ENCODE results near the gene CLPSL2.

Gene CLPSL2

DNA sequence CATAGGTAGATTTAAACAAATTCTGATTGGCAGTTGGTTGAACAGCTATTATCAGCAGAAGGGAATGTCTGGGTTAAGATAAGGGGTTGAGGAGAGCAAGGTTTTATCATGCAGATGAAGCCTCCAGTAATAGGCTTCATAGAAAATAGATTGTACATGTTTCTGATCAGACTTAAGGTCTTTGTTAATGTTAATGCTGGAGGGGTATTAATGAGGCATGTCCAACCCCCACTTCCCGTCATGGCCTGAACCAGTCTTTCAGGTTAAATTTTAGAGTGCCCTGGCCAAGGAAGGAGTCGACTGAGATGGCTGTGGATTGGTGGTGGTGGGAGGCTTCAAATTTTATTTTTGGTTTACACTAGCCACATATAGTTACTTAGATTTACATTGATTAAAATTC is 7.8 kb downstream of the CLPSL2 start:
- in situ Hi-C loops (cut with HindIII; ENCODE audit: low sequenced_read_pairs): no loop called here

DNA sequence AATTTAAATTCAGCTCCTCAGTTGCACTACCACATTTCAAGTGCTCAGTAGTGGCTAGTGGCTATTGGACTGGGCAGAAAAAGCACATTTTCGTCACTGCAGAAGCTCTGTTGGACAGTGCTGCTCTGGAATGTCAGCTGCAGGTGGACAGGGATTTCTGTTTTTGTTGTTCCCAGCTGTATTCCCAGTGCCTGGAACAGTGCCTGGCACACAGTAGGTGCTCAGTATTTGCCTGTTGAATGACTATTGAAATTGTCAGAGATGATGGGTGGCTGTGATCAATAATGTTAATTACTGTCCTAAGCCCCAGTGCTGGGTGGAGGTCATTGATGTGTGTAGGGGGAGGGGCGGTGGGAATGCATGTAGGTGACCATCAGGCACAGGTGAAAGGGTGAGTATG is 9.9 kb downstream of the CLPSL2 start:
- in situ Hi-C loops (cut with HindIII; ENCODE audit: low sequenced_read_pairs): no loop called here

- in situ Hi-C loops (cut with HindIII; ENCODE audit: low sequenced_read_pairs): no loop called here
Measured at GRCh38 chr6:35786810-35787209, 10.4 kb downstream of the CLPSL2 start.

GRCh38 chr6:35787266-35788218 is 11.1 kb downstream of the CLPSL2 start:
- in situ Hi-C loops (cut with HindIII; ENCODE audit: low sequenced_read_pairs): no loop called here

- in situ Hi-C loops (cut with HindIII; ENCODE audit: low sequenced_read_pairs): no loop called here
Measured at GRCh38 chr6:35788423-35788982, 12.1 kb downstream of the CLPSL2 start.

DNA sequence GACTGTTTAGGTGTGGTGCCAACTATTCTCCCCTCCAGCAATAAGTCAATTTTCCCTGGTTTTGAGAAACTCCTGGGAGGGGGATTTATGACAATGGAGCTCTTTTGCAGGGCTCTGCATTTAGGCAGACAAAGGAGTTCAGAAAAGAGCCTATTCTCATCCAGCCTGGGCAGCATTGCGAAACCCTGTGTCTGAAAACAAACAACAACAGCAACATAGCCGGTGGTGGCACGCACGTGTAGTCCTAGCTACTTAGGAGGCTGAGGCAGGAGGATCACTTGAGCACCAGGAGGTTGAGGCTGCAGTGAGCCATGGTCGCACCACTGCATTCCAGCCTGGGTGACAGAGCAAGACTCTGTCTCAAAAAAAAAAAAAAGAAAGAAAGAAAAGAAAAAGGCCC is 14.3 kb downstream of the CLPSL2 start:
- in situ Hi-C loops (cut with HindIII; ENCODE audit: low sequenced_read_pairs): no loop called here

GRCh38 chr6:35794536-35795452 is 18.4 kb downstream of the CLPSL2 start:
- in situ Hi-C loops (cut with HindIII; ENCODE audit: low sequenced_read_pairs): no loop called here

- in situ Hi-C loops (cut with HindIII; ENCODE audit: low sequenced_read_pairs): no loop called here
Measured at GRCh38 chr6:35795453-35796071, 19.2 kb downstream of the CLPSL2 start.

DNA sequence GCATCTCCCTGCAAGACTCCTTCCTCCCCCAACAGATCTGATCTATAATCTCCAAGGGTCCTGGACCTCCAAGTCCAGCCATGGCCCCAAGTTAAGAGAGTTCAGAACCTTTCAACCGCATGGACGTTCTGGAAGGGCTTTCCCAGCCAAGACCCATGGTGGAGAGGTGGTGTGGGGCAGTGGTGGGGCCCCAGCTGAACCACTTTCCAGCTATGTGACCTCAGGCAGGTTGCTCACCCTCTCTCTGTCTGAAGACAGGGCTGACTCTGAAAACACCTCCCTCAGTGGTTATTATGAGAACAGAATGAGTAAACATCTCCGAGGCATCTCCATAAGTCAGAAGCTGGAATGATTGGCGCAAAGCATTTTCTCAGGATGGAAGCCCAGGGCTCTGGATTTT is 19.8 kb downstream of the CLPSL2 start:
- in situ Hi-C loops (cut with HindIII; ENCODE audit: low sequenced_read_pairs): no loop called here

DNA sequence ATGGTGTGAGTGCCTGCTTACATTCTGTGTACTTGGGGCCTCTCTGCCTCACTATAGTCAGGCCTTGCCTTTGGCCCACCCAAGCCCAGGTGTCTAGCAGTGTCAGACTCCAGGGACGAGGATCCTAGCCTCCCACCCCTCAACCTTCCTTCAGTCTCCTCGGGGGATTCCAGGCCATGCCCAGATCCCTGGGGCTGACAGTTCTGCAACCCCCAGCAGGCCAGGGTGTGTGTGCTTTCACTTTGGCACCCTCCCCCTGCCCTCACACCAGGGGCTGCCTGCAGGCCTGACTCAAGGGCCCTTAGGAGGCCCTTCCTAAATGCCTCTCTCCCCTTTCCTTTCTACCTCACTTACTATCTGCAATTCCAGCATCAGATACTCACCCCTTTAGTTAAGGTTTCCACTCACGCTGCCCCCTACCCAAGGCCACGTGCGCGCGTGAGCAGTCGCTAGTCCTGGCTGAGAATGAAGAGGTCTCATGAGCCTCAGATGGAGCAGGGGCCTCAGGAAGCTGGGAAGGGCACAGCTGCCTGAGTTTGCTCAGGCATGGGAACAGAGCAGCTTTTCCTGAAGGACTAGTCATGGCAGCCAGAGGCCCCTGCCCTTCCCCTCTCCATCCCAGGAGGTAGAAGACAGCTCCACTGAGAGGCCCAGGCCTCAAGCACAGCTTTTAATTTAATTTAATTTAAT is 21.6 kb downstream of the CLPSL2 start:
- in situ Hi-C loops (cut with HindIII; ENCODE audit: low sequenced_read_pairs): no loop called here

- in situ Hi-C loops (cut with HindIII; ENCODE audit: low sequenced_read_pairs): no loop called here
Measured at GRCh38 chr6:35798706-35799105, 22.3 kb downstream of the CLPSL2 start.

DNA sequence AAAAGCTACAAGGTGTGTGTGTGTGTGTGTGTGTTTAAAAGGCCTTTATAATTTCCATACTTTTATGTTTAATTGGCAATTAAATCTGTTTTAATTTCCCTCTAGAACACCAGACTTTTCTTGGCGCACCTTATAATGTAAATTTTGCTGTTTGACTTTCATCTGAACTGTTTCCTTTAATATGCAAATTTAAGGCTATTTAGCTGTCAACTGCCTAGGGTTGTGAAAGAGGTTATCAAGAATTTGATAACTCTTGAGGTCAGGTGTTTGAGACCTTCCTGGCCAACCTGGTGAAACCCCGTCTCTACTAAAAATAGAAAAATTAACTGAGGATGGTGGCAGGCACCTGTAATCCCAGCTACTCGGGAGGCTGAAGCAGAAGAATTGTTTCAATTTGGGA is 24.8 kb downstream of the CLPSL2 start:
- in situ Hi-C loops (cut with HindIII; ENCODE audit: low sequenced_read_pairs): no loop called here

DNA sequence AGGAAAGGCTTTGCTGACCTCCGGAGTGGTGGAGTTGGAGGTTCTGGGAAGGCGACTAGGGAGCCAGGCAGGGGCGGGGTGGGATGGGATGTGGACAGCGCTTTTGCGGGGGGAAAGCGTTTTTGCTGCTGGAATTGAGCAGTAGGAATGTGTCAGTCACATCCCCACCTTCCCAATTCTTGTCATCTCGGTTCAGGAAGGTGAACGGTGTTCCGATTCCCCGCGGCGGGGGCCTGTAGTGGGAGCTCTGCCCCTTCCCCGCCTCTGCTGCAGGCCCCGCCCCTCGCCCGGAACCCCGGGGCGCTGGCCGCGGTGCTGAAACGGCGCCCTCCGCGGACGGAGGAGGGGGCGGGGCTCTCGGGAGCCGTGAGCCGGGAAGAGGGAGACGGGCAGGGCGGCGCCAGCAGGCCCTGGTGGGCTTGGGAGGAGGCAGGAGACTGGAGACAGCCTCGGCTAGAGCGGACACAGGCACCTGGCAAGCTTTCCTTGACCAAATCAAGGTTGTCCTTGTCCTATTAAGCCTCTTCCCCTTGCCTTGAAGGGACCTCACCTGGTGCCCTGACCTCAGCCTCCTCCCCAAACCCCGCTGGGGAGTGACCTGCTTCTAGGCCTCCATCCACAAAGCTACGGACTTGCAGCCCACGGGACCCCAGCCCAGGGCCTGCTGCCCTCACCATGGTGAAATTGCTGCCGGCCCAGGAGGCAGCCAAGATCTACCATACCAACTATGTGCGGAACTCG is 28.8 kb downstream of the CLPSL2 start, which contains the start of gene LHFPL5:
Gene LHFPL5 (plus strand): TSS at position 357 of the 741 bp plus-strand sequence. CDS start 319 bp downstream, at position 676.
- in situ Hi-C loops (cut with HindIII; ENCODE audit: low sequenced_read_pairs): no loop called here

DNA sequence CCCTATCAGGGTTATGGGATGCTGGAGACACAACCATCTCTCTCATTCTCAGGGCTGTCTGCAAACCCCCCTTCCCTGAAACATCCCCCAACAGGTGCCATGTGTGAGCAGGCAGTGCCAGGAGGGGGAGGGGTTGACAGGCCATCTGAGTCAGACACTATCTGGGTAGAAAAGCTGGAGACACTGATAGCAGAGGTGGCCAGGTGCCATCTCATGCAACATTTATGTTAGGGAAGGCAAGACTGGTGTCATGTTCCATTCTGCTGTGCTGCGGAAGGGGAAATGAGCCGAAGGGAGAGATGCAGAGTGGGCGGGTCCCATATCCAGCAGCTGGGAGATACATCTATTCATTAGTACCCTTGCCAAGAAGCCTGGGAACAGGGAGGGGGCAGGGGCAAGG is 32.3 kb downstream of the CLPSL2 start:
- in situ Hi-C loops (cut with HindIII; ENCODE audit: low sequenced_read_pairs): no loop called here

DNA sequence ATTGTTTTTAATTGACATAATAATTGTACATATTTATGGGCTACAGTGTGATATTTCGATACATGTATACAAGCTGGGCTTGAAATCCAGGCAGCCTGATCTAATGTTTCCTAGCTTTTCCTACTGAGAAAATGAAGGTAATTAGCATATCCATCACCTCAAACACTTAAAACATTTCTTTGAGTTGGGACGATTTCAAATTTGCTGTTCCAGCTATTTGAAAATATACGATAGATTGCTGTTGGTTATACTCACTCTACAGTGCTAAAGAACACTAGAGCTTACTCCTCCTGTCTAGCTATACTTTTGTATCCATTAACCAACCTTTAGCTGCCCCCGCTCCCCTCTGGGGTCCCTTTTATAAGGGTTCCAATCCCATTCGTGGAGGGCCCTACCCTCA is 33.4 kb downstream of the CLPSL2 start:
- in situ Hi-C loops (cut with HindIII; ENCODE audit: low sequenced_read_pairs): no loop called here

DNA sequence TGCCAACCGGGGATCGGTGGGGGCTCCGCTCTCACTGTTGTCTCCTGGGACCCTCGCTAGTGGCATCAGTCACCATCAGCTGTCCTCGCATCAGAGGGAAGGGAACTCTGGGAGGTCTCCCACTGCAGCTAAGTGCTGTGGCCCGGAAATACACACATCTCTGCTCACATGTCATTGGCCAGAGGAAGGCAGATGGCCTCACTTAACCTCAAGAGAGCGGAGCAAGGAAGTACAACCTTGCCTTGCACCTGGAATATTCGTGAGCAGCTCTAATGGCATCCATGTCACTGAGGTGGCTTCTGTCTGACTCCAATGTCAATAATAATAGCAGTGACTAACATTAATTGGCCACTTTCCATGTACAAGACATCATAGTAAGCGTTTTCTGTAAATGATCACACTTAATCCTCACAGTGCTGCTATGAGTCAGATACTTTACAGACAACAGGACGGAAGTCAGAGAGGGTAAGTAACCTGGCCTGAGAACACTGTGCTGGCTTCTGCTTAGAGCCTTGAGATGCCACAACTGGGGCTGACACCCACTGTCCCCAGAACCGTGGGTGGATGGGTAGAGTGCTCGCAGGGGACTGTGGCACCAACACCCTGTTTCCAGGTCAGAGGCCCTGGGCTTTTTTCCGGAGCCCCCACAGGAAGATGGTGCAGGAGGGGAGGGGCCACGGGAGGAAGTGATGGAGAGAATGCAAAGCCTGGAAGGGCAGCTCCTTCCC is 34.7 kb downstream of the CLPSL2 start:
- in situ Hi-C loops (cut with HindIII; ENCODE audit: low sequenced_read_pairs): no loop called here

DNA sequence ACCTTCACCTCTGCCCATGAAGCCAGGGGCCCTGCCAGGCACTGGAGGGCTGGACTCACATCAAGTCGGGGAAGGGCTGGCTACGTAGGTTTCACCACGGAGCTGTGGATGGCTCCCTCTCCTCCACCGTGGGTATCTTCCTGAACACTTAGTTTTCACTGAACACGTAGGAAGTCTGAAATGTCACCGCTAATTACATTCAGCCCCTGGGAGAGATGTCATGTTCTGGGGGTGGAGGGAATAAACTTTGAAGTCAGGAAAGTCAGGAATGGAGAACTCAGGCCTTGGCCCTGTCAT is 35.2 kb downstream of the CLPSL2 start:
- in situ Hi-C loops (cut with HindIII; ENCODE audit: low sequenced_read_pairs): no loop called here

DNA sequence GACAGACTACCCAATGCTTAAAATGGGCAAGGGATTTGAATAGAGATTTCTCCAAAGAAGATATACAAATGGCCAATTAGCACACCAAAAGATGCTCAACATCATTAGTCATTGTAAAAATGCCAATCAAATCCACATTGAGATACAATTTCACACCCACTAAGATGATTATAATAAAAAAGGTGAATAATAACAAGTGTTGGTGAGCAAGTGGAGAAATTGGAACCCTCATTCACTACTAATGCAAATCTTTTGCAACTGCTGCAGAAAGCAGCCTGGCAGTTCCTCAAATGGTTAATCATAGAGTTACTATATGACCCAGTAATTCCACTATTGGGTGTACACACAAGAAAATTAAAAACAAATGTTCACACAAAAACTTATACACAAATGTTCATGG is 41.1 kb downstream of the CLPSL2 start:
- in situ Hi-C loops (cut with HindIII; ENCODE audit: low sequenced_read_pairs): no loop called here

GRCh38 chr6:35823601-35824000 is 47.2 kb downstream of the CLPSL2 start:
- in situ Hi-C loops (cut with HindIII; ENCODE audit: low sequenced_read_pairs): no loop called here

Measured in DLD1 (cell line).